ENCODE data around the gene DCAF7. TPM values are rescaled to one million over a fixed set of nuclear protein-coding genes. Genes with fewer than 3 reads are reported as not detected.

Gene DCAF7
- polyA plus RNA-seq, 1 of the 3 experiments (the other 2 are of a cell fraction) = 63.5 TPM

DNA sequence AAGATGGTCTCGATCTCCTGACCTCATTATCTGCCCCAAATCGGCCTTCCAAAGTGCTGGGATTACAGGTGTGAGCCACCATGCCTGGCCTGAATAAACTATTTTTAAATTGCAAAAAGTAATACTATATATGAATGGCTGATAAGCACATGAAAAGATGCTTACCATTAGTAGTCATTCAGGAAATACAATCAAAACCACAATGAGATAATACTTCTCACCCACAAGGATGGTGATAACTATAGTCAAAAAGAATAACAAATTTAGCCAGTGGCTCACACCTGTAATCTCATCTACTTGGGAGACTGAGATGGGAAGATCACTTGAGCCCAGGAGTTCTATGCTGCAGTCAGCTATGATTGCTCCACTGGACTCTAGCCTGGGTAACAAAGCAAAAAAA, 48.0 kb downstream of the DCAF7 start:
- TF ChIP-seq JUND (IDR thresholded peaks at IDR 0.05) (no peak), RCOR1 (IDR thresholded peaks at IDR 0.05; ENCODE audit: low read length) (no peak), EZH2phosphoT487 (IDR thresholded peaks at IDR 0.05; ENCODE audit: borderline replicate concordance, low read depth) (no peak), GABPA (IDR thresholded peaks at IDR 0.05; ENCODE audit: low read depth) (no peak), SIN3A (IDR thresholded peaks at IDR 0.05; ENCODE audit: borderline replicate concordance, low read depth, low read length) (no peak), TCF12 (IDR thresholded peaks at IDR 0.05) (no peak), MEF2A (IDR thresholded peaks at IDR 0.05; ENCODE audit: borderline replicate concordance, low read depth) (no peak), PBX3 (IDR thresholded peaks at IDR 0.05) (no peak), YY1 (IDR thresholded peaks at IDR 0.05; ENCODE audit: low read depth) (no peak), SMC3 (IDR thresholded peaks at IDR 0.05; ENCODE audit: low read depth, low read length) (no peak), NRF1 (IDR thresholded peaks at IDR 0.05; ENCODE audit: low read depth, low read length) (no peak), RXRA (IDR thresholded peaks at IDR 0.05; ENCODE audit: borderline replicate concordance, low read depth) (no peak), USF1 (IDR thresholded peaks at IDR 0.05; ENCODE audit: borderline replicate concordance, low read depth) (no peak), FOSL2 (IDR thresholded peaks at IDR 0.05; ENCODE audit: borderline replicate concordance, low read depth) (no peak)
- TF ChIP-seq, protein P1, sequence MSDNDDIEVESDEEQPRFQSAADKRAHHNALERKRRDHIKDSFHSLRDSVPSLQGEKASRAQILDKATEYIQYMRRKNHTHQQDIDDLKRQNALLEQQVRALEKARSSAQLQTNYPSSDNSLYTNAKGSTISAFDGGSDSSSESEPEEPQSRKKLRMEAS (IDR thresholded peaks at IDR 0.05; ENCODE audit: low read depth) = no peak
- TF ChIP-seq, protein P2, sequence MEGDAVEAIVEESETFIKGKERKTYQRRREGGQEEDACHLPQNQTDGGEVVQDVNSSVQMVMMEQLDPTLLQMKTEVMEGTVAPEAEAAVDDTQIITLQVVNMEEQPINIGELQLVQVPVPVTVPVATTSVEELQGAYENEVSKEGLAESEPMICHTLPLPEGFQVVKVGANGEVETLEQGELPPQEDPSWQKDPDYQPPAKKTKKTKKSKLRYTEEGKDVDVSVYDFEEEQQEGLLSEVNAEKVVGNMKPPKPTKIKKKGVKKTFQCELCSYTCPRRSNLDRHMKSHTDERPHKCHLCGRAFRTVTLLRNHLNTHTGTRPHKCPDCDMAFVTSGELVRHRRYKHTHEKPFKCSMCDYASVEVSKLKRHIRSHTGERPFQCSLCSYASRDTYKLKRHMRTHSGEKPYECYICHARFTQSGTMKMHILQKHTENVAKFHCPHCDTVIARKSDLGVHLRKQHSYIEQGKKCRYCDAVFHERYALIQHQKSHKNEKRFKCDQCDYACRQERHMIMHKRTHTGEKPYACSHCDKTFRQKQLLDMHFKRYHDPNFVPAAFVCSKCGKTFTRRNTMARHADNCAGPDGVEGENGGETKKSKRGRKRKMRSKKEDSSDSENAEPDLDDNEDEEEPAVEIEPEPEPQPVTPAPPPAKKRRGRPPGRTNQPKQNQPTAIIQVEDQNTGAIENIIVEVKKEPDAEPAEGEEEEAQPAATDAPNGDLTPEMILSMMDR (IDR thresholded peaks at IDR 0.05) = no peak
- TF ChIP-seq, protein P3, sequence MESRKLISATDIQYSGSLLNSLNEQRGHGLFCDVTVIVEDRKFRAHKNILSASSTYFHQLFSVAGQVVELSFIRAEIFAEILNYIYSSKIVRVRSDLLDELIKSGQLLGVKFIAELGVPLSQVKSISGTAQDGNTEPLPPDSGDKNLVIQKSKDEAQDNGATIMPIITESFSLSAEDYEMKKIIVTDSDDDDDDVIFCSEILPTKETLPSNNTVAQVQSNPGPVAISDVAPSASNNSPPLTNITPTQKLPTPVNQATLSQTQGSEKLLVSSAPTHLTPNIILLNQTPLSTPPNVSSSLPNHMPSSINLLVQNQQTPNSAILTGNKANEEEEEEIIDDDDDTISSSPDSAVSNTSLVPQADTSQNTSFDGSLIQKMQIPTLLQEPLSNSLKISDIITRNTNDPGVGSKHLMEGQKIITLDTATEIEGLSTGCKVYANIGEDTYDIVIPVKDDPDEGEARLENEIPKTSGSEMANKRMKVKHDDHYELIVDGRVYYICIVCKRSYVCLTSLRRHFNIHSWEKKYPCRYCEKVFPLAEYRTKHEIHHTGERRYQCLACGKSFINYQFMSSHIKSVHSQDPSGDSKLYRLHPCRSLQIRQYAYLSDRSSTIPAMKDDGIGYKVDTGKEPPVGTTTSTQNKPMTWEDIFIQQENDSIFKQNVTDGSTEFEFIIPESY (IDR thresholded peaks at IDR 0.05; ENCODE audit: borderline replicate concordance, low read depth) = no peak
- TF ChIP-seq, protein P4, sequence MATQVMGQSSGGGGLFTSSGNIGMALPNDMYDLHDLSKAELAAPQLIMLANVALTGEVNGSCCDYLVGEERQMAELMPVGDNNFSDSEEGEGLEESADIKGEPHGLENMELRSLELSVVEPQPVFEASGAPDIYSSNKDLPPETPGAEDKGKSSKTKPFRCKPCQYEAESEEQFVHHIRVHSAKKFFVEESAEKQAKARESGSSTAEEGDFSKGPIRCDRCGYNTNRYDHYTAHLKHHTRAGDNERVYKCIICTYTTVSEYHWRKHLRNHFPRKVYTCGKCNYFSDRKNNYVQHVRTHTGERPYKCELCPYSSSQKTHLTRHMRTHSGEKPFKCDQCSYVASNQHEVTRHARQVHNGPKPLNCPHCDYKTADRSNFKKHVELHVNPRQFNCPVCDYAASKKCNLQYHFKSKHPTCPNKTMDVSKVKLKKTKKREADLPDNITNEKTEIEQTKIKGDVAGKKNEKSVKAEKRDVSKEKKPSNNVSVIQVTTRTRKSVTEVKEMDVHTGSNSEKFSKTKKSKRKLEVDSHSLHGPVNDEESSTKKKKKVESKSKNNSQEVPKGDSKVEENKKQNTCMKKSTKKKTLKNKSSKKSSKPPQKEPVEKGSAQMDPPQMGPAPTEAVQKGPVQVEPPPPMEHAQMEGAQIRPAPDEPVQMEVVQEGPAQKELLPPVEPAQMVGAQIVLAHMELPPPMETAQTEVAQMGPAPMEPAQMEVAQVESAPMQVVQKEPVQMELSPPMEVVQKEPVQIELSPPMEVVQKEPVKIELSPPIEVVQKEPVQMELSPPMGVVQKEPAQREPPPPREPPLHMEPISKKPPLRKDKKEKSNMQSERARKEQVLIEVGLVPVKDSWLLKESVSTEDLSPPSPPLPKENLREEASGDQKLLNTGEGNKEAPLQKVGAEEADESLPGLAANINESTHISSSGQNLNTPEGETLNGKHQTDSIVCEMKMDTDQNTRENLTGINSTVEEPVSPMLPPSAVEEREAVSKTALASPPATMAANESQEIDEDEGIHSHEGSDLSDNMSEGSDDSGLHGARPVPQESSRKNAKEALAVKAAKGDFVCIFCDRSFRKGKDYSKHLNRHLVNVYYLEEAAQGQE (IDR thresholded peaks at IDR 0.05; ENCODE audit: low read depth, low read length) = no peak
- H3K27me3 ChIP-seq (ENCODE audit: insufficient read depth) = no peaks in the 10 kb centered on the region
- peaks cover 21% of the 10 kb centered on the region for H3K79me2 ChIP-seq (ENCODE audit: insufficient read depth)
- no peak overlapping the region for H3K27ac ChIP-seq (ENCODE audit: low read depth in 2 of 2, low read length in 1 of 2)
- no peaks in the 10 kb centered on the region for H3K9me3 ChIP-seq
- POLR2A ChIA-PET = no interaction called here
- H3K36me3 ChIP-seq (replicated peaks in 1 of 2; ENCODE audit: control insufficient read depth in 1 of 2, insufficient read depth in 2 of 2, low read length in 1 of 2) = peaks cover 6 to 14% of the 10 kb centered on the region in 2 experiments
- H3F3A ChIP-seq (replicated peaks; ENCODE audit: insufficient read depth) = peaks cover 19% of the 10 kb centered on the region
- no peak overlapping the region for H2AFZ ChIP-seq (ENCODE audit: low read depth)
- H3K9ac ChIP-seq = no peak overlapping the region
- peaks cover 6 to 14% of the 10 kb centered on the region in 2 experiments; a peak in 2 of 4 replicates for H3K4me1 ChIP-seq (ENCODE audit: control insufficient read depth in 1 of 2, insufficient read depth in 2 of 2, low read depth in 1 of 2, low read length in 1 of 2)
- no peak overlapping the region for H3K4me2 ChIP-seq
- no peaks in the 10 kb centered on the region for H3K9me2 ChIP-seq
- H3K4me3 ChIP-seq (ENCODE audit: low read depth in 2 of 2, low read length in 1 of 2) = no peak overlapping the region
- DNase-seq = no peak
- CTCF ChIA-PET = interaction anchor here (1.6 to 2.3 kb wide), 2 partner anchors 14 to 166 kb away, joined by 5 to 17 read pairs; no protein-coding TSS in a partner anchor
- H4K20me1 ChIP-seq (ENCODE audit: insufficient read depth) = no peaks in the 10 kb centered on the region
- WGBS (ENCODE audit: low lambda C conversion rate) = 98% methylated on average over 2 of the region's 2 CpGs

Measured in SK-N-SH (cell line).